HepG2 (cell line): ENCODE data around the gene HIPK2.

Source experiments
- CTCF ChIP-seq: sonication (generic); formaldehyde crosslinking; IDR thresholded peaks from 2 replicates; pipeline ENCODE4 v1.5.0; 2020; ENCODE audit warnings: mild to moderate bottlenecking, missing genetic modification reagents, moderate library complexity
- HNF4G ChIP-seq, 2 experiments: sonication (generic) in 1 of 2; formaldehyde crosslinking in 1 of 2; IDR thresholded peaks; 2 replicates each; pipeline versions ENCODE4 v1.4.0 to v1.6.1; 2011 to 2020; ENCODE audit warnings: borderline replicate concordance in 2 of 2, low read depth in 2 of 2, mild to moderate bottlenecking in 2 of 2, low read length in 1 of 2, missing genetic modification reagents in 1 of 2, moderate library complexity in 1 of 2
- JUND ChIP-seq: sonication (generic); formaldehyde crosslinking; IDR thresholded peaks from 2 replicates; pipeline ENCODE4 v1.8.0; 2022; ENCODE audit warnings: mild to moderate bottlenecking, missing genetic modification reagents
- NR2C2 ChIP-seq: sonication (generic); formaldehyde crosslinking; IDR thresholded peaks from 2 replicates; pipeline ENCODE4 v1.4.0; 2020; ENCODE audit warnings: missing genetic modification reagents, mild to moderate bottlenecking, moderate library complexity, borderline replicate concordance
- SNAPC2 ChIP-seq: sonication (generic); formaldehyde crosslinking; IDR thresholded peaks from 2 replicates; pipeline ENCODE4 v1.8.1; 2022; ENCODE audit warnings: mild to moderate bottlenecking, missing genetic modification reagents
- SP140L ChIP-seq: sonication (generic); formaldehyde crosslinking; IDR thresholded peaks from 2 replicates; pipeline ENCODE4 v1.4.0; 2020; ENCODE audit warnings: missing genetic modification reagents, borderline replicate concordance
- ZNF12 ChIP-seq: sonication (generic); formaldehyde crosslinking; IDR thresholded peaks from 2 replicates; pipeline ENCODE4 v1.5.0; 2020; ENCODE audit warnings: missing genetic modification reagents
- ZNF629 ChIP-seq: sonication (generic); formaldehyde crosslinking; conservative IDR thresholded peaks from 2 replicates; pipeline ENCODE4 v1.5.0; 2020; ENCODE audit warnings: missing genetic modification reagents

GRCh38 chr7:139753081-139753692, 24.6 kb downstream of the HIPK2 start:
- TF ChIP-seq JUND: no peak
- no peak for TF ChIP-seq HNF4G (IDR thresholded peaks at IDR 0.05; ENCODE audit: borderline replicate concordance, low read depth, low read length)
- no peak for TF ChIP-seq HNF4G (CRISPR knock-in tag; IDR thresholded peaks at IDR 0.05; ENCODE audit: borderline replicate concordance, low read depth)
- TF ChIP-seq SP140L (CRISPR knock-in tag): no peak
- no peak for TF ChIP-seq CTCF
- no peak for TF ChIP-seq ZNF12 (CRISPR knock-in tag)
- no peak for TF ChIP-seq ZNF629 (CRISPR knock-in tag)
- no peak for TF ChIP-seq SNAPC2
- TF ChIP-seq NR2C2 (CRISPR knock-in tag): no peak
